Measurements from ENCODE around the gene TIMM9.
"Not testable (repeated sequence)": the region's sequence is repeated elsewhere in the genome, so short reads cannot be mapped to it uniquely, and the experiment has no call there.

Gene TIMM9, protein sequence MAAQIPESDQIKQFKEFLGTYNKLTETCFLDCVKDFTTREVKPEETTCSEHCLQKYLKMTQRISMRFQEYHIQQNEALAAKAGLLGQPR

GRCh38 chr14:58427281-58428117, at the start of gene TIMM9, which contains the start of gene KIAA0586:
TSS of gene TIMM9 (minus strand) at chr14:58427531. CDS start at chr14:58411945, 15,586 bp downstream.
TSS of gene KIAA0586 (plus strand) at chr14:58427719. CDS start at chr14:58428265, 546 bp downstream.
- DNase-seq: peak; percentile 92

GRCh38 chr14:58476320-58476719, 49.0 kb upstream of the TIMM9 start:
- DNase-seq: no peak

GRCh38 chr14:58469309-58469708, 42.0 kb upstream of the TIMM9 start:
- no peak for DNase-seq

DNA sequence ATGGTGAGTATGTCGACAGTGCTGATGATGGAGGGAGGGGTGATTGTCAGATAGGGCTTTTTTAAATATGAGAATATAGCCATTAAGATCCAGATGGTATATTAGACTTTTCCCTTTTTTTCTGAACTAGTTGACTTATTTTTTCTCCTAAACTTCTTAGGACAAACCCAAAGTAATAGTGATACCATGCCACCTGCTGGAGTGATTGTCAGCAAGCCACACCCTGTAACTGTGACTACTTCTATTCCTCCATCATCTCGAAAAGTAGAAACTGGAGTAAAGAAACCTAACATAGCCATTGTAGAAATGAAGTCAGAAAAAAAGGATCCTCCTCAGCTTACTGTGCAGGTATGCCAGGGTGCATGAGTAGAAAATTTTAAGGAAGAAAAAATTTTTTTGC, 40.2 kb upstream of the TIMM9 start:
- no peak for DNase-seq

DNA sequence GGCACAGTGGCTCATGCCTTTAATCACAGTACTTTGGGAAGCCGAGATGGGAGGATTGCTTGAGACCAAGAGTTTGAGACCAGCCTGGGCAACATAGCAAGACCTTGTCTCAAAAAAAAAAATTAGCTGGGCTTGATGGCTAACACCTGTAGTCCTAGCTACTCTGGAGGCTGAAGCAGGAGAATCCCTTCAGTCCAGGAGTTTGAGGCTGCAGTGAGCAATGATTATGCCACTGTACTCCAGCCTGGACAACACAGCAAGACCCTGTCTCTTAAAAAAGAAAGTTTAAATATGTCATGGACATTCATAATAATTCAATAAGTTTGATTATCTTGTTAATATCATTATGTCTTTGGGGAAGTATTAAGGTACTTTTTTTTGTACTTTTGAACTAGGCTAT, 39.1 kb upstream of the TIMM9 start:
- DNase-seq: no peak

DNA sequence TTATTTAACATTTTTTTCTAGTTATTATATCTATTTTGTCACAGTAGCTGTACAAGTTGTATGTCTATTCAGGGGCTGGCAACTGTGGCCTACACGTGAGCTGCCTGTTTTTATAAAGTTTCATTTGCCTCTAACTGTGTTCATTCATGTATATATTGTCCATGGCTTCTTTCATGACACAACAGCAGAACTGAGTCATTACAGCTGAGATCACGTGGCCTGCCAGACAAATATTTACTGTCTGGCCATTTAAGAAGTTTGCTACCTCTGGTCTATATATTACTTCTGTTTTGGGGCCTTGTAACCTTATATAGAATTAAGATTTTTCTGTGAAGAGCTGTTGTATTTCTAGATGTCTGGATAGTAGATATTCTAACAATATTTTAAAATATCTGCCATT, 38.1 kb upstream of the TIMM9 start:
- DNase-seq: no peak

DNA sequence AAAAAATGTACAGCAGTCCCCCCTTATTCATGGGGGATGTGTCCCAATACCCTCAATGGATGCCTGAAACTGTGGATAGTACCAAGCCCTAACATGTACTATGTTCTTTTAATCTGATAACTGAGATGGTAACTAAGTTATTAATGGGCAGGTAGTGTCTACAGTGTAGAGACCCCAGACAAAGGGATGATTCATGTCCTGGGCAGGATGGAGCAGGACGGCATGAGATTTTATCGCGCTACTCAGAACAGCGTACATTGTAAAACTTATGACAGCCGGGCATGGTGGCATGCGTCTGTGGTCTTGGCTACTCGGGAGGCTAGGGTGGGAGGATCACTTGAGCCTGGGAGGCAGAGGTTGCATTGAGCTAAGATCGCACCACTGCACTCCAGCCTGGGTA, 37.3 kb upstream of the TIMM9 start:
- DNase-seq: no peak

GRCh38 chr14:58463147-58463546, 35.8 kb upstream of the TIMM9 start:
- DNase-seq: no peak

GRCh38 chr14:58460772-58461171, 33.4 kb upstream of the TIMM9 start:
- no peak for DNase-seq

DNA sequence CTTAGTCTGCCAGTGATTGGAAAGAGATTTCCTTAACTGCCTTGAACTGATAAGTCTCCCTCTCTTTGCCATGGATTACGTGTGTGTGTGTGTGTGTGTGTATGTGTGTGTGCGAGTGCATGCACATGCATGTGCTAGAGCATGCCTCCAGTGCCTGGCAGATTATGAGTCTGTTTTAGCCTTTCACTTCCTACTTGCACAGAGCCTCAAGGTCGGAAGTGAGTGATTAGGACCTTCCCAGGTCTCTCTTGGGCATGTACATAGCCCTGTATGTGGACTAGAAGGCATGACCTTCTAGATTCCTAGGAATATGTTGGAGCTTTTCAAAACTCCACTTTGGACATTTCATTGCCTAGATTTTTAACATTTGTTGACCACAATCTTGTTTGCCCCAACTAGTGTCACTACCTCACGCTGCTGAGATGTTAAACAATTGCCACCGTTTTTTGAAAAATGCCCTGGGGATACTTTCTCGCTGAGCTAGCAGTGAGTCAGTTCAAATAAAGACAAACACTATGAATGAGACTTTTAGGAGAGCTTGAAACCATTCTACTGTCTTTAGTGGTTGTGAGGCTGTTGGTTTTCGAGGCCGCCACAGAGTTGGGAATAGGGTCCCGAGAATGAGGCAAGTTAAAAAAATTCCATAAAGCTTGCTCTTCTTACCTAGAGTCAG, 28.4 kb upstream of the TIMM9 start:
- no peak for DNase-seq

DNA sequence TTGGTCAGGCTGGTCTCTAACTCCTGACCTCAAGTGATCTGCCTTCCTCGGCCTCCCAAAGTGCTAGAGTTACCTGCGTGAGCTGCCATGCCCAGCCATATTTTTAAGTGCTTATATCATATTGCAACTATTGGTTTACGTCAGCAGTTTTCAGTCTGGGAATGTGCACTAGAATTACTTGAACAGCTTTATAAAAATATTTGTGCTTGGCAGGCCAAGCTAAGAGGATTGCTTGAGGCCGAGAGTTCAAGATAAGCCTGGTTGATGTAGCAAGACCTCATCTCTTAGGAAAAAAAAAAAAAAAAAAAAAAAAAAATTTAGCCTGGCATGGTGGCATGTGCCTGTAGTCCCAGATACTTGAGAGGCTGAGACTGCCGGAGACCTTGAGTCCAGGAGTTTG, 17.3 kb upstream of the TIMM9 start:
- no peak for DNase-seq

DNA sequence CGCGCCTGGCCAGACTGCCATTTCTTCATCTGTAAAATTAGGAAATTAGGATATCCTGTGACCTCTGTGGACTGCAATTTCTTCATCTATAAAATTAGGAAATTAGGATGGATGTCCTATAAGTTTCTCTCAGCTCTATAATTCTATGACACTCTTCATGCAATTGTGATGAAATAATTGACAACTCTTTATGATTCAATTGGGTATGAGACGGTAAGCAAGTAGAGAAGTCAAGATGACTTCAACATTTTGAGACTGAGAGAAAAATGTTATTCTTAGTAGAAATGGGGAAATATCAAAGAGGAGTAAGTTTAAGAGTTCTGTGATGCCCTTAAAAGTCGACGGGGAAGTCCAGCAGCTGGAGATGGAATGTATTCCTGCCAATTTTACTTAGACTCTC, 12.1 kb upstream of the TIMM9 start:
- DNase-seq: no peak

DNA sequence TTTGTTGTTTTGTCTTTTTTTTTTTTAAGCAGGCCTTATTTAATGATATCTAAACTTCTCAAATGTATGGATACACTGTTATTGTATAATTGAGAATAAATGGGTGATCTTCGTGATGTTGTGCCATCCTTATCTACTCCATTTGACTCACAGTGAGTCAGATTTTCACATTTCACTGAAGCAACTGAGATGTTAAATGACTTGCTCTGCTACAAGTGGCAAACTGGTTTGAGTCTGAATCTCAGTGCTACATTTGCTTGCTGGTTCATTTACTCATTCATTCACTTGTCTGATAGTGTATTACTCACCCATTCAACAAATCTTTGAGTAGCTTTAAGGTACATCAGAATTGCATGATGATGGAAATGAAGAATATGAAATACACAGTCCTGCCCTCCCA, 2.8 kb upstream of the TIMM9 start:
- DNase-seq: no peak

GRCh38 chr14:58428118-58428683, 870 bp upstream of the TIMM9 start:
- no peak for DNase-seq

DNA sequence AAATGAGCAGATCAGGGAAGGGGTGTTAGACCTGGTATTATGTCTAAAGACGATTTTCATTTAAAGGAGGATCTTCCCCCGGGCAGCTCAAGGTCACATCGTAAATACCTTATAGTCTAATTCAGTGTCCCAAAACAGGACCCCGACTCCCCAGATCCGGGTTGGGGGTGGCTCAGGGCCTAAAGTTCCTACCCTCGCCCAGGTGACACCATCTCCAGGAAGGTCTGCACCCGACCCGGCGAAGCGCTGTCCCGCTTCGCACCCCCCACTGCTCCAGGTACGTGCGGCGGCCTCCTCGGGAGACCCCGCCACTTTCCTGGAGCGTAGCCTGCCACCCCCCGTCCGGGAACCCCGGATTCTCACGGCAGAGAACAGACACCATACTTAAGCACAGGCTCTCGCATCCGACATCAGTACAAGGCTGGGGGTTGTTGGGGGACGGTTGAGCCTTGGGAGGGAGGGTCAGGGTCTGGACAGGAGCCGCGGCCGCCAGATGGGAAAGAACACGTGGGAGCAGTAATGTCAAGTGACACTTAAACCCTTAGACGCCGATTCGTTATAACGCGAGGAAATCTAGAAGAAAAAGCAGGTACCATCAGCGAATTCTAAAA, 556 bp downstream of the TIMM9 start:
- peak; percentile 39 for DNase-seq

DNA sequence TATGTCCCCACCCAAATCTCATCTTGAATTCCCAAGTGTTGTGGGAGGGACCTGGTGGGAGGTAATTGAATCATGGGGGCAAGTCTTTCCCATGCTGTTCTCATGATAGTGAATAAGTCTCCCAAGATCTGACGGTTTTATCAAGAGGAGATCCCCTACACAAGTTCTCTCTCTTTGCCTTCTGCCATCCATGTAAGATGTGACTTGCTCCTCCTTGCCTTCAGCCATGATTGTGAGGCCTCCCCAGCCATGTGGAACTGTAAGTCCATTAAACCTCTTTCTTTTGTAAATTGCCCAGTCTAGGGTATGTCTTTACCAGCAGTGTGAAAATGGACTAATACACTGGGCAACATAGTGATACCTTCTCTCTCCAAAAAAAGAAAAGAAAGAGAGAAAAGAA, 10.4 kb downstream of the TIMM9 start:
- DNase-seq: not testable (repeated sequence)

- no peak for DNase-seq
Observed at GRCh38 chr14:58415636-58416547, 11.4 kb downstream of the TIMM9 start.

GRCh38 chr14:58414845-58415244, 12.5 kb downstream of the TIMM9 start:
- no peak for DNase-seq

GRCh38 chr14:58408681-58409215, 18.6 kb downstream of the TIMM9 start:
- DNase-seq: no peak

DNA sequence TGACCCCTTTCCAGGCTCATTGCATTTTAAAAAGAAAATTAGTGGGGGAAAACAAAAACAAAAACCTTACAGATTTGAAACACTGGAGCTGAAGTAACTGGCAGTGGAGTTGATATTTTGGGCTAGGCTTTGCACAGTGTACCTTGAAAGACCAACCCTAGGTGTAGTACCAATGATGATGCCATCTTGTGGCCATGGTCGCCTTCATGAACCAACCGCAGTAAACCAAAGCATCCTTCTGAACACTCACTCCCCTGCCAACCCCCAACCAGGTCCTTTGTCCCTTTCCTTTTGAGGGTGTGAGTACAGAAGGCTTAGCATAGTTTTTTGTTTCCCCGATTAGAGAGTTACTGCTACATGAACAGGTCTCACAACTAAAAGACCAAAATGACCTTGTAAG, 25.7 kb downstream of the TIMM9 start:
- DNase-seq: no peak

- DNase-seq: no peak
Observed at GRCh38 chr14:58398895-58399294, 28.4 kb downstream of the TIMM9 start.

- DNase-seq: no peak
Observed at GRCh38 chr14:58398495-58398894, 28.8 kb downstream of the TIMM9 start.
